Esophagus squamous epithelium (tissue), 5 donors: ENCODE results near the gene GNL1. TPM values are rescaled to one million over a fixed set of nuclear protein-coding genes. Genes with fewer than 3 reads are reported as not detected.

Experiments
- DNase-seq: peaks from one replicate; lab custom pipeline; 2025; lab: John Stamatoyannopoulos, UW
- H3K27ac ChIP-seq, 4 donors: fragments of 200-600 bp; sonication (generic); one replicate each; pipeline ENCODE4 v1.5.1; 2016 to 2019; ENCODE audit warnings: mild to moderate bottlenecking in 1 of 4
- H3K27me3 ChIP-seq, 4 donors: fragments of 200-600 bp; sonication (generic); 1 replicate in 3 of 4; 2 replicates in 1 of 4; pipeline versions ENCODE4 v1.5.1 to v1.6.0; 2017 to 2021; ENCODE audit warnings: antibody characterized with exemption in 1 of 4
- H3K36me3 ChIP-seq, 3 donors: fragments of 200-600 bp; sonication (generic); one replicate each; pipeline ENCODE4 v1.5.1; 2016 to 2019
- H3K4me1 ChIP-seq, 3 donors: fragments of 200-600 bp; sonication (generic); one replicate each; pipeline ENCODE4 v1.5.1; 2017 to 2019
- H3K4me3 ChIP-seq, 4 donors: fragments of 200-600 bp; sonication (generic); 1 replicate in 3 of 4; 2 replicates in 1 of 4; pipeline ENCODE4 v1.5.1; 2016 to 2019; ENCODE audit warnings: mild to moderate bottlenecking in 2 of 4, moderate library complexity in 1 of 4
- H3K9me3 ChIP-seq, 3 donors: fragments of 200-600 bp; sonication (generic); one replicate each; pipeline ENCODE4 v1.5.1; 2016 to 2019
- POLR2A ChIP-seq, 4 donors: fragments of 450-650 bp; IDR thresholded peaks; one replicate each; pipeline ENCODE4 v1.6.1; 2017; ENCODE audit warnings: antibody characterized with exemption in 4 of 4, mild to moderate bottlenecking in 4 of 4, moderate library complexity in 3 of 4
- WGBS, 2 donors: methylation state at CpG; one replicate each; pipeline ENCODE4 v1.1.5; 2018; 5-methylcytosine and 5-hydroxymethylcytosine counted together
- intact Hi-C: fragments of 100-400 bp; cut with DNase I; formaldehyde crosslinking; loops from one replicate; pipeline ENCODE4 v1.15.0; 2022
- total RNA-seq, 4 donors: library from RNA; depleted of rRNA; stranded (reverse); fragments of >200 nt; gene quantifications; one replicate each; pipeline ENCODE4 v1.1.0, GENCODE V29; 2016
- TF ChIP-seq, protein P1 (sequence below), 6 experiments: fragments of 450-650 bp in 4 of 6; fragments of 200-600 bp in 2 of 6; sonication (generic) in 2 of 6; IDR thresholded peaks; one replicate each; pipeline ENCODE4 v1.5.1; 2016 to 2019; ENCODE audit warnings: antibody characterized with exemption in 6 of 6, mild to moderate bottlenecking in 4 of 6, moderate library complexity in 4 of 6
- donor health status: DM: yes; HTN: yes; CAD: no.

The GNL1 gene
- total RNA-seq, 4 donors from 2014 or later = 12.7 to 37.2 (median 20.5) TPM

- Histone ChIP-seq H3K4me3 (peak overlapping the region; percentile 54 to 100 (median 92)), H3K4me1 (peaks cover 7 to 33% (median 20%) of the 10 kb centered on the region in 3 donors), H3K9me3 (no peaks in the 10 kb centered on the region), H3K27me3 (no peaks in the 10 kb centered on the region), H3K27ac (peak overlapping the region; percentile 96 to 100 (median 99)), H3K36me3 (peaks cover 14 to 40% (median 19%) of the 10 kb centered on the region in 3 donors)
- no peak for DNase-seq
- TF ChIP-seq, protein P1, sequence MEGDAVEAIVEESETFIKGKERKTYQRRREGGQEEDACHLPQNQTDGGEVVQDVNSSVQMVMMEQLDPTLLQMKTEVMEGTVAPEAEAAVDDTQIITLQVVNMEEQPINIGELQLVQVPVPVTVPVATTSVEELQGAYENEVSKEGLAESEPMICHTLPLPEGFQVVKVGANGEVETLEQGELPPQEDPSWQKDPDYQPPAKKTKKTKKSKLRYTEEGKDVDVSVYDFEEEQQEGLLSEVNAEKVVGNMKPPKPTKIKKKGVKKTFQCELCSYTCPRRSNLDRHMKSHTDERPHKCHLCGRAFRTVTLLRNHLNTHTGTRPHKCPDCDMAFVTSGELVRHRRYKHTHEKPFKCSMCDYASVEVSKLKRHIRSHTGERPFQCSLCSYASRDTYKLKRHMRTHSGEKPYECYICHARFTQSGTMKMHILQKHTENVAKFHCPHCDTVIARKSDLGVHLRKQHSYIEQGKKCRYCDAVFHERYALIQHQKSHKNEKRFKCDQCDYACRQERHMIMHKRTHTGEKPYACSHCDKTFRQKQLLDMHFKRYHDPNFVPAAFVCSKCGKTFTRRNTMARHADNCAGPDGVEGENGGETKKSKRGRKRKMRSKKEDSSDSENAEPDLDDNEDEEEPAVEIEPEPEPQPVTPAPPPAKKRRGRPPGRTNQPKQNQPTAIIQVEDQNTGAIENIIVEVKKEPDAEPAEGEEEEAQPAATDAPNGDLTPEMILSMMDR (IDR thresholded peaks at IDR 0.05) = no peak
- TF ChIP-seq POLR2A (IDR thresholded peaks at IDR 0.05) = no peak
- intact Hi-C loops = no loop called here
- 0 to 8% methylated on average over 2 to 4 of the region's 15 CpGs for WGBS, 2 donors
Observed at GRCh38 chr6:30555816-30556065, 548 bp downstream of the GNL1 start.

DNA sequence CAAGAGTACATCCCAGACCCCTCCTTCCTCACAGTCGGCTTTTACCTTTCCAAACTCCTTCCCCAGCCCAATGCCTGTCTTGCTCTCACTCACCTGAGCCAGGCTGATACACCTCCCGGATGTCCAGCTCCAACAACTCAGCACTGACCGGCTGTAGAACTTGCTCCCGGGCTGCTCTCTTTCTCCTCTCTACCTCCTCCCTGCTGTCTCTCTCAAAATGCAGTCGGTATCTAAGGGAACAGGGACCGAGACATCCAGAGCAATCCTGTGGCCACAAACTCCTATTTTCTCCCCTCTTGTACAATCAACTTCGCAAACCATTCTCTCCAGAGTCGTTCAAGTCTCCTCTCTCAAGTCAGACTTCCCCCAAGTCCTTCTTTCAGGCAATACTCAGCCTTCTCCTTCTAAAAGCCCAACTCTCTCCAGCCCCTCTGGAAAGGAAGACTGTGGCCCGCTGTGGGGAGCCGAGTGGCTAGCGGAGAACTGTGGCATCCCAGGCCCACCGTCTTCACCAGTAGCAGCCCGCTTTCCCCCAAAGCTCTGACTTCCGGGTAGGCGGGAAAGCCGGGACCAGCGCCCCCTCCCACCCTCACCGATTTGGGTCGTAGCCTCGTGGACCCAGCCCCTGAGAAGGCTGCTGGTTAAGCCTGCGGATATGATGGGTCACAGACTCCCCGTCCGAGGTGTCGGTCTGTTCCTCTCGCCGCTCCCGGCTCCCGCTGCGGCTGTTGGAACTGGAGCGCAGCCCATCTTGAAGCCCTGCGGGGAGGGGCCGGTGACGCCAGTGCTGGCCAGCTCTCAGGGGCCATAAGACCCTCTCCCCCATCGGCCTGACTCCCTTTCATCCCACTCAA lies 1.1 kb downstream of the GNL1 start:
- Histone ChIP-seq H3K27ac (peak overlapping the region; percentile 96 to 100 (median 99)), H3K36me3 (peaks cover 14 to 45% (median 19%) of the 10 kb centered on the region in 3 donors), H3K27me3 (no peaks in the 10 kb centered on the region), H3K4me3 (peak overlapping the region; percentile 54 to 100 (median 92)), H3K9me3 (no peaks in the 10 kb centered on the region), H3K4me1 (peaks cover 7 to 33% (median 20%) of the 10 kb centered on the region in 3 donors)
- intact Hi-C loops = no loop called here
- peak; percentile 22 for DNase-seq
- 11 to 19% methylated on average over 18 to 25 of the region's 34 CpGs for WGBS, 2 donors
- TF ChIP-seq POLR2A (IDR thresholded peaks at IDR 0.05) = no peak
- TF ChIP-seq, protein P1 (IDR thresholded peaks at IDR 0.05) = no peak

- 91 to 96% methylated on average over 4 of the region's 4 CpGs for WGBS, 2 donors
- Histone ChIP-seq H3K27ac (peak overlapping the region in 2 of 4 donors; percentile 99 to 100), H3K27me3 (no peaks in the 10 kb centered on the region), H3K4me3 (no peak overlapping the region), H3K9me3 (no peaks in the 10 kb centered on the region), H3K4me1 (peaks cover 7 to 33% (median 20%) of the 10 kb centered on the region in 3 donors), H3K36me3 (peaks cover 14 to 53% (median 19%) of the 10 kb centered on the region in 3 donors)
- TF ChIP-seq, protein P1 (IDR thresholded peaks at IDR 0.05) = no peak
- TF ChIP-seq POLR2A (IDR thresholded peaks at IDR 0.05) = no peak
- no peak for DNase-seq
- intact Hi-C loops = no loop called here
Observed at GRCh38 chr6:30554404-30554803, 1.9 kb downstream of the GNL1 start.

DNA sequence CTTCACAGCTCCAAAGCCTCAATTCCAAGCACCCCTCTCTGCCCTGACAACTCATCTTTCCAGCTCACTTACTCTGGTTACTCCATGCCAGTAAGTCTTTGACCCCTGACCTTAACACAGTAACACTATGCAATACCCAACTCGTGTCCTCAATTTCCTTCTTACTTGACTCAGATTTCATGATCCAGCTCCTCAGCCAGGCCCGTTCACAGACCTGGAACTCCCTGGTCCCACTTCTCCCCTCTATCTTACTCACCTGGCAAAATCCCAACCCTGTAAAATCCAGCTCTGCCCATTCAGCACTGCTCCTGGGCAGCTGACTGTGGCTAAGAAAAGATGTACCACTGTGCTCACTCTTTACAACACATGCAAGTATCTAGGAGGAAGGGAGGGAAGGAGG lies 7.9 kb downstream of the GNL1 start:
- intact Hi-C loops = loop anchor here (10.0 kb wide), 1 partner anchor 46 kb away; no protein-coding TSS in a partner anchor
- H3K27ac ChIP-seq = no peak overlapping the region
- WGBS, 2 donors = 40 to 51% methylated on average over 2 of the region's 2 CpGs
- peaks cover 7 to 81% (median 24%) of the 10 kb centered on the region in 3 donors for H3K36me3 ChIP-seq
- no peaks in the 10 kb centered on the region for H3K27me3 ChIP-seq
- TF ChIP-seq, protein P1 (IDR thresholded peaks at IDR 0.05) = no peak
- no peak for TF ChIP-seq POLR2A (IDR thresholded peaks at IDR 0.05)
- peaks cover 0 to 7% (median 3%) of the 10 kb centered on the region in 3 donors for H3K4me1 ChIP-seq
- no peak for DNase-seq
- H3K9me3 ChIP-seq = no peaks in the 10 kb centered on the region
- H3K4me3 ChIP-seq = no peak overlapping the region

DNA sequence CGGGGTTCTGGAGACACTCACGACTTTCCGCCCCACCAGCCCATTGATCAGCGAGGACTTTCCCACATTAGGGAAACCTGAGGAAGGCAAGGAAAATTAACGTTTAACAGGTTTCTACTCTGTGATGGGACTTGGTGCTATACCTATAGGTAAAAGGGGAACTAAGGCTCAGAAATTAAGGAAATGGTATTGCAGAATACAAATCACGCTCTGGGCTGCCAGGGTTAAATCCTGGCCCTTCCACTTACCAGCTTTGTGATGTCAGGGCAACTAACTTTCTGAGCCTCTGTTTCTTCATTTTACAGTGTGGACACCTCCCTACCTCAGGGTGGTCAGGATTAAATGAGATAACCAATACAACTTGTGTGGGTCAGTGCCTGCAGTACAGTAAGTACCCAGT lies 8.8 kb downstream of the GNL1 start:
- WGBS, 2 donors = 88% methylated on average over 6 of the region's 6 CpGs
- TF ChIP-seq, protein P1 (IDR thresholded peaks at IDR 0.05) = no peak
- TF ChIP-seq POLR2A (IDR thresholded peaks at IDR 0.05) = no peak
- intact Hi-C loops = loop anchor here (10.0 kb wide), 1 partner anchor 47 kb away; no protein-coding TSS in a partner anchor
- H3K4me3 ChIP-seq = no peak overlapping the region
- H3K36me3 ChIP-seq = peaks cover 3 to 72% (median 20%) of the 10 kb centered on the region in 3 donors
- no peak for DNase-seq
- H3K27me3 ChIP-seq = no peaks in the 10 kb centered on the region
- no peak overlapping the region for H3K27ac ChIP-seq
- H3K4me1 ChIP-seq = peaks cover 0 to 13% (median 3%) of the 10 kb centered on the region in 3 donors
- no peaks in the 10 kb centered on the region for H3K9me3 ChIP-seq
